ENCODE data around the gene RPL13. TPM values are rescaled to one million over a fixed set of nuclear protein-coding genes. Genes with fewer than 3 reads are reported as not detected.

The RPL13 gene
- total RNA-seq, 4 donors from 2014 or later, result 3,143 to 7,972 (median 4,864) TPM

GRCh38 chr16:89544113-89544512 is 16.4 kb upstream of the RPL13 start:
- H3K9me3 ChIP-seq, result no peaks in the 10 kb centered on the region
- H3K4me1 ChIP-seq, result no peaks in the 10 kb centered on the region
- intact Hi-C loops (cut with DNase I), result no loop called here
- no peak overlapping the region for H3K4me3 ChIP-seq
- H3K27ac ChIP-seq, result no peak overlapping the region
- no peaks in the 10 kb centered on the region for H3K27me3 ChIP-seq
- H3K36me3 ChIP-seq, result peaks cover 10 to 96% (median 22%) of the 10 kb centered on the region in 3 donors
- DNase-seq, result no peak
- 86 to 90% methylated on average over 7 to 10 of the region's 11 CpGs for WGBS, 2 donors
- TF ChIP-seq CTCF (IDR thresholded peaks at IDR 0.05), result no peak
- TF ChIP-seq POLR2A (IDR thresholded peaks at IDR 0.05), result no peak

GRCh38 chr16:89544713-89545043 is 15.8 kb upstream of the RPL13 start:
- intact Hi-C loops (cut with DNase I), result no loop called here
- Histone ChIP-seq H3K27me3 (no peaks in the 10 kb centered on the region), H3K4me3 (no peak overlapping the region), H3K36me3 (peaks cover 14 to 96% (median 24%) of the 10 kb centered on the region in 3 donors), H3K27ac (no peak overlapping the region), H3K9me3 (no peaks in the 10 kb centered on the region), H3K4me1 (no peaks in the 10 kb centered on the region)
- 91 to 100% methylated on average over 3 to 10 of the region's 13 CpGs for WGBS, 2 donors
- DNase-seq, result no peak
- TF ChIP-seq CTCF (IDR thresholded peaks at IDR 0.05), result no peak
- TF ChIP-seq POLR2A (IDR thresholded peaks at IDR 0.05), result no peak

- no peak for TF ChIP-seq POLR2A (IDR thresholded peaks at IDR 0.05)
- no peak for TF ChIP-seq CTCF (IDR thresholded peaks at IDR 0.05)
Observed at GRCh38 chr16:89545044-89545830, 15.2 kb upstream of the RPL13 start.

GRCh38 chr16:89545831-89546574 is 14.5 kb upstream of the RPL13 start:
- no peaks in the 10 kb centered on the region for H3K4me1 ChIP-seq
- no peak overlapping the region for H3K4me3 ChIP-seq
- peaks cover 15 to 96% (median 32%) of the 10 kb centered on the region in 3 donors for H3K36me3 ChIP-seq
- H3K27me3 ChIP-seq, result no peaks in the 10 kb centered on the region
- DNase-seq, result no peak
- WGBS, 2 donors, result 92 to 95% methylated on average over 17 to 20 of the region's 26 CpGs
- H3K9me3 ChIP-seq, result no peaks in the 10 kb centered on the region
- intact Hi-C loops (cut with DNase I), result no loop called here
- H3K27ac ChIP-seq, result no peak overlapping the region
- TF ChIP-seq CTCF (IDR thresholded peaks at IDR 0.05) (no peak), POLR2A (IDR thresholded peaks at IDR 0.05) (no peak)

More at GRCh38 chr16:89545044-89545830, 15.2 kb upstream of the RPL13 start:
- H3K9me3 ChIP-seq, result no peaks in the 10 kb centered on the region
- DNase-seq, result no peak
- peaks cover 14 to 96% (median 30%) of the 10 kb centered on the region in 3 donors for H3K36me3 ChIP-seq
- WGBS, 2 donors, result 94 to 96% methylated on average over 11 of the region's 17 CpGs
- intact Hi-C loops (cut with DNase I), result no loop called here
- no peaks in the 10 kb centered on the region for H3K4me1 ChIP-seq
- no peak overlapping the region for H3K27ac ChIP-seq
- no peaks in the 10 kb centered on the region for H3K27me3 ChIP-seq
- H3K4me3 ChIP-seq, result no peak overlapping the region

GRCh38 chr16:89546781-89547180 is 13.7 kb upstream of the RPL13 start:
- no peak for DNase-seq
- no peak for TF ChIP-seq CTCF (IDR thresholded peaks at IDR 0.05)
- no peak for TF ChIP-seq POLR2A (IDR thresholded peaks at IDR 0.05)
- Histone ChIP-seq H3K27me3 (no peaks in the 10 kb centered on the region), H3K9me3 (no peaks in the 10 kb centered on the region), H3K4me3 (no peak overlapping the region), H3K4me1 (no peaks in the 10 kb centered on the region), H3K27ac (no peak overlapping the region), H3K36me3 (peaks cover 20 to 96% (median 33%) of the 10 kb centered on the region in 3 donors)
- WGBS, 2 donors, result 90 to 92% methylated on average over 11 to 15 of the region's 19 CpGs
- intact Hi-C loops (cut with DNase I), result no loop called here

All from esophagus squamous epithelium (tissue), 5 donors.